ENCODE measurements around the gene CSNK1G3. TPM values are rescaled to one million over a fixed set of nuclear protein-coding genes. Genes with fewer than 3 reads are reported as not detected.

CSNK1G3 gene
- total RNA-seq, 1 experiment from 2014 or later = 51.1 TPM

- H3K9me2 ChIP-seq (ENCODE audit: insufficient read depth) = no peaks in the 10 kb centered on the region
- no peaks in the 10 kb centered on the region for H3K9me3 ChIP-seq (ENCODE audit: control insufficient read depth in 1 of 2, insufficient read depth in 1 of 2, low read depth in 1 of 2, low read length in 2 of 2)
- H2AFZ ChIP-seq (ENCODE audit: low read depth, low read length, poor library complexity, severe bottlenecking) = no peak overlapping the region
- peaks cover 52% of the 10 kb centered on the region for H3K79me2 ChIP-seq (ENCODE audit: insufficient read depth, low read length)
- intact Hi-C loops (cut with micrococcal nuclease) = no loop called here
- H3K4me3 ChIP-seq (replicated peaks in 1 of 2; ENCODE audit: low read depth in 1 of 2, low read length in 2 of 2) = peak overlapping the region; percentile 77 to 86
- peak overlapping the region; percentile 83 for H3K9ac ChIP-seq (ENCODE audit: low read length)
- H4K20me1 ChIP-seq (ENCODE audit: insufficient read depth) = no peaks in the 10 kb centered on the region
- no peak for TF ChIP-seq FOSL1 (IDR thresholded peaks at IDR 0.05; ENCODE audit: low read depth)
- TF ChIP-seq YY1 (IDR thresholded peaks at IDR 0.05; ENCODE audit: extremely low read depth, insufficient replicate concordance, low read depth, low read length) = no peak
- TF ChIP-seq CBX3 (IDR thresholded peaks at IDR 0.05; ENCODE audit: low read depth) = no peak
- no peak for TF ChIP-seq REST (IDR thresholded peaks at IDR 0.05; ENCODE audit: low read depth)
- no peak for TF ChIP-seq EGR1 (IDR thresholded peaks at IDR 0.05; ENCODE audit: low read depth)
- TF ChIP-seq EZH2phosphoT487 (IDR thresholded peaks at IDR 0.05; ENCODE audit: borderline replicate concordance) = no peak
- no peak for TF ChIP-seq ELF1 (IDR thresholded peaks at IDR 0.05; ENCODE audit: borderline replicate concordance, low read depth)
- TF ChIP-seq ZNF274 (IDR thresholded peaks at IDR 0.05; ENCODE audit: low read depth, low read length) = no peak
- TF ChIP-seq RAD21 (IDR thresholded peaks at IDR 0.05; ENCODE audit: low read depth) = no peak
- no peak for TF ChIP-seq SRF (IDR thresholded peaks at IDR 0.05; ENCODE audit: low read depth)
- TF ChIP-seq JUND (IDR thresholded peaks at IDR 0.05) = no peak
- BruUV-seq (replicated peaks) = no TSS peak
- CTCF ChIA-PET = interaction anchor here (1.5 kb wide), 1 partner anchor 89 kb away, joined by 5 read pairs; the partner anchor contains the start of gene CEP120
- peak overlapping the region; percentile 86 for H3K27ac ChIP-seq (ENCODE audit: low read depth, low read length)
- no peaks in the 10 kb centered on the region for H3K36me3 ChIP-seq (ENCODE audit: control insufficient read depth in 1 of 2, insufficient read depth in 2 of 2, low read length in 2 of 2)
- POLR2A ChIA-PET = interaction anchor here (0.5 to 1.5 kb wide), 10 partner anchors 12 to 112 kb away, joined by 3 to 13 read pairs (median 3); partner anchors contain the start of gene CEP120
- H3K27me3 ChIP-seq (ENCODE audit: insufficient read depth, low read length) = no peaks in the 10 kb centered on the region
- peak overlapping the region; percentile 92 for H3K4me2 ChIP-seq (ENCODE audit: low read length)
- ATAC-seq (peak; percentile 7), DNase-seq (ENCODE audit: low read depth, low spot score) (no peak)
- RAD21 ChIA-PET (ENCODE audit: low non-redundant PET in 1 of 2, low total read pairs in 2 of 2, uncharacterized antibody in 2 of 2, unreplicated experiment in 2 of 2) = no interaction called here
- peaks cover 9 to 24% of the 10 kb centered on the region in 2 experiments; a peak in 3 of 4 replicates for H3K4me1 ChIP-seq (ENCODE audit: control insufficient read depth in 1 of 2, insufficient read depth in 2 of 2, low read length in 2 of 2)
Observed at GRCh38 chr5:123512611-123513461, 859 bp downstream of the CSNK1G3 start.

Data from HCT116 (cell line).